ENCODE measurements around the gene SEZ6.

Gene SEZ6

GRCh38 chr17:29032857-29033197 is 27.0 kb upstream of the SEZ6 start:
- no peak for DNase-seq

GRCh38 chr17:29032013-29032856 is 26.4 kb upstream of the SEZ6 start:
- no peak for DNase-seq

GRCh38 chr17:29031488-29031887 is 25.7 kb upstream of the SEZ6 start:
- DNase-seq: no peak

GRCh38 chr17:29024316-29024952 is 18.6 kb upstream of the SEZ6 start:
- DNase-seq: no peak

- DNase-seq: no peak
Observed at GRCh38 chr17:29022074-29022473, 16.2 kb upstream of the SEZ6 start.

- DNase-seq: no peak
Observed at GRCh38 chr17:29021226-29021625, 15.4 kb upstream of the SEZ6 start.

GRCh38 chr17:29020576-29020975 is 14.7 kb upstream of the SEZ6 start:
- DNase-seq: no peak

- DNase-seq: no peak
Observed at GRCh38 chr17:29019475-29020181, 13.8 kb upstream of the SEZ6 start.

- no peak for DNase-seq
Observed at GRCh38 chr17:29018788-29019474, 13.1 kb upstream of the SEZ6 start.

- no peak for DNase-seq
Observed at GRCh38 chr17:29016345-29017210, 10.7 kb upstream of the SEZ6 start.

- no peak for DNase-seq
Observed at GRCh38 chr17:29014716-29015115, 8.9 kb upstream of the SEZ6 start.

- no peak for DNase-seq
Observed at GRCh38 chr17:29012535-29012934, 6.7 kb upstream of the SEZ6 start.

- no peak for DNase-seq
Observed at GRCh38 chr17:29010586-29010985, 4.8 kb upstream of the SEZ6 start.

- DNase-seq: no peak
Observed at GRCh38 chr17:29010129-29010528, 4.3 kb upstream of the SEZ6 start.

GRCh38 chr17:29008591-29008990 is 2.8 kb upstream of the SEZ6 start:
- DNase-seq: no peak

- DNase-seq: no peak
Observed at GRCh38 chr17:29007860-29008455, 2.1 kb upstream of the SEZ6 start.

GRCh38 chr17:29007456-29007855 is 1.6 kb upstream of the SEZ6 start:
- no peak for DNase-seq

- no peak for DNase-seq
Observed at GRCh38 chr17:29004081-29004692, 1.6 kb downstream of the SEZ6 start.

GRCh38 chr17:29003289-29003688 is 2.5 kb downstream of the SEZ6 start:
- DNase-seq: no peak

- DNase-seq: no peak
Observed at GRCh38 chr17:29002811-29003210, 3.0 kb downstream of the SEZ6 start.

- DNase-seq: no peak
Observed at GRCh38 chr17:29000973-29001372, 4.9 kb downstream of the SEZ6 start.

GRCh38 chr17:28999206-28999605 is 6.6 kb downstream of the SEZ6 start:
- DNase-seq: no peak
